Heart right ventricle (tissue), 16 donors: Measurements from ENCODE around the gene PDGFRA. TPM values are rescaled to one million over a fixed set of nuclear protein-coding genes. Genes with fewer than 3 reads are reported as not detected.

Experiments
- ATAC-seq, 8 donors: fragments of 200-7000 bp; cut with Tn5 transposase; one replicate each; pipeline ENCODE4 v1.9.1; 2020; ENCODE audit warnings: mild to moderate bottlenecking in 8 of 8, moderate library complexity in 8 of 8, moderate number of reproducible peaks in 1 of 8
- DNase-seq, 2 donors: peaks; one replicate each; pipeline ENCODE4 v3.0.0-alpha.2; 2020
- H3K27ac ChIP-seq, 10 donors: fragments of 200-600 bp; sonication (generic) in 2 of 10; one replicate each; pipeline versions ENCODE4 v1.5.0 to v1.8.0; 2020 to 2022; ENCODE audit warnings: mild to moderate bottlenecking in 3 of 10
- H3K27me3 ChIP-seq, 7 donors: fragments of 200-600 bp; one replicate each; pipeline ENCODE4 v1.8.0; 2021 to 2022; ENCODE audit warnings: mild to moderate bottlenecking in 2 of 7
- H3K36me3 ChIP-seq, 9 donors: fragments of 200-600 bp; sonication (generic) in 1 of 9; one replicate each; pipeline versions ENCODE4 v1.5.0 to v1.8.0; 2020 to 2022; ENCODE audit warnings: mild to moderate bottlenecking in 2 of 9
- H3K4me1 ChIP-seq, 9 donors: fragments of 200-600 bp; sonication (generic) in 1 of 9; one replicate each; pipeline versions ENCODE4 v1.5.0 to v1.8.0; 2020 to 2022; ENCODE audit warnings: mild to moderate bottlenecking in 4 of 9
- H3K4me3 ChIP-seq, 10 donors: fragments of 200-600 bp; sonication (generic) in 2 of 10; one replicate each; pipeline versions ENCODE4 v1.5.0 to v1.8.0; 2020 to 2022; ENCODE audit warnings: mild to moderate bottlenecking in 7 of 10, moderate library complexity in 2 of 10
- H3K9me3 ChIP-seq, 11 donors: fragments of 200-600 bp in 10 of 11; sonication (generic) in 2 of 11; one replicate each; pipeline versions ENCODE4 v1.5.0 to v1.8.0; 2013 to 2022; ENCODE audit warnings: mild to moderate bottlenecking in 2 of 11, control low read depth in 1 of 11, moderate library complexity in 1 of 11
- CTCF ChIP-seq, 9 donors: fragments of 200-600 bp; sonication (generic) in 2 of 9; IDR thresholded peaks; one replicate each; pipeline versions ENCODE4 v1.5.0 to v1.8.0; 2021 to 2022; ENCODE audit warnings: antibody characterized with exemption in 9 of 9, mild to moderate bottlenecking in 5 of 9, moderate library complexity in 1 of 9
- WGBS, 2 donors: extraction: QIAGEN DNeasy Blood & Tissue Kit; methylation state at CpG; one replicate each; pipeline ENCODE4 v1.1.7; 2013; ENCODE audit warnings: inconsistent platforms in 1 of 2; 5-methylcytosine and 5-hydroxymethylcytosine counted together
- intact Hi-C, 10 donors: fragments of 100-400 bp; cut with DNase I; formaldehyde crosslinking; loops; one replicate each; pipeline versions ENCODE4 v1.11.1 to v1.14.2; 2022
- long read RNA-seq, 3 donors: library from polyadenylated mRNA; unstranded; transcript quantifications; one replicate each; pipeline ENCODE4 v2.0.0, GENCODE V29; 2020 to 2021
- polyA plus RNA-seq, 2 donors: library from polyadenylated mRNA; stranded (reverse); fragments of 200-250 nt; gene quantifications; one replicate each; pipeline ENCODE4 v1.2.3, GENCODE V29; 2013
- total RNA-seq, 10 donors: library from RNA; stranded (reverse); fragmentation: NEBNext Ultra II Directional in 3 of 10; extraction: Animal tissue kit (Norgen Biotek cat#: 25700) in 3 of 10; gene quantifications; one replicate each; pipeline versions ENCODE4 v1.2.1 to v1.2.4, GENCODE V29; 2021 to 2023
- donor health status: Arrhythmogenic right ventricular cardiomyopathy.
- donor health status: ischemic (EF 13 %, LVEDD 7.1; RV severe dilation, severe dysfunction).
- donor health status: healthy with polysubstance abuse.
- donor health status: DM: no; HTN: yes; CAD: no.
- donor health status: DM: no; HTN: no; CAD: no.
- donor health status: ischemic (EF 25% LVEDD 6.9; RV normal size, moderate dysfunction).
- donor health status: ischemic (EF 25% LVEDD 5.7; RV mildly dilated, moderate dysfunction).
- donor health status: healthy.
- donor health status: DM: yes; HTN: yes; CAD: no.
- donor health status: Ischemic cardiomyopathy.
- donor health status: ischemic (EF 35%, LVEDD 5.7; RV mildly dilated, moderate dysfunction).
- donor health status: nonischemic (EF 11% LVEDD 7.7; RV severe dilation, severe dysfunction).
- donor health status: DM: yes; HTN: yes; CAD: no.
- donor health status: PGD.
- donor health status: ischemic (EF 29% LVEDD 5.4; RV normal size, mild dysfunction).
- donor health status: nonischemic (EF 23%, LVEDD 6.1; RV moderate dilation, normal function).

The PDGFRA gene
- total RNA-seq (10 to 100 TPM in 8 of 10 donors, 1 to 10 TPM in 2; 6.5 to 57.5 (median 14.7) TPM), polyA plus RNA-seq (10 to 100 TPM in 1 of 2 donors, 1 to 10 TPM in 1; 8.6 to 11.9 TPM)
- long read RNA-seq, donor 1, full-length matches to known transcripts = 3 of 10 reads
- long read RNA-seq, donor 1, partial matches to known transcripts = 4 of 10 reads
- long read RNA-seq, donor 1, other reads (novel, unspliced or antisense) = 3 of 10 reads
- long read RNA-seq, donor 2, full-length matches to known transcripts = 6 of 26 reads
- long read RNA-seq, donor 2, partial matches to known transcripts = 10 of 26 reads
- long read RNA-seq, donor 2, other reads (novel, unspliced or antisense) = 10 of 26 reads
- long read RNA-seq, donor 3, partial matches to known transcripts = 17 of 23 reads
- long read RNA-seq, donor 3, other reads (novel, unspliced or antisense) = 6 of 23 reads

- peak; percentile 58 to 66 for DNase-seq
- peak within 1 kb of the TSS; percentile 9 to 85 (median 78) for H3K27ac ChIP-seq
- no peaks in the 10 kb centered on the region for H3K9me3 ChIP-seq
- peaks cover 0 to 4% (median 0%) of the 10 kb centered on the region in 9 donors for H3K36me3 ChIP-seq
- 20 to 21% methylated on average over 15 of the region's 15 CpGs for WGBS, 2 donors
- H3K4me1 ChIP-seq = peaks cover 5 to 83% (median 72%) of the 10 kb centered on the region in 9 donors
- ATAC-seq = peak in 7 of 8 donors; percentile 21 to 48 (median 30)
- no peak for TF ChIP-seq CTCF (IDR thresholded peaks at IDR 0.05)
- H3K4me3 ChIP-seq = peak within 1 kb of the TSS; percentile 26 to 65 (median 61)
- intact Hi-C loops = loop anchor here in 8 of 10 donors (5.0 to 10.0 kb wide), 10 partner anchors 322 to 1217 kb away; partner anchors contain the start of gene FIP1L1 (in 1 of the 8)
- H3K27me3 ChIP-seq = peaks cover 20 to 98% (median 88%) of the 10 kb centered on the region in 7 donors
These were observed at the start of gene PDGFRA for GRCh38 chr4:54228961-54229501. TSS of gene PDGFRA (plus strand) at chr4:54229293. CDS start at chr4:54258769, 29,476 bp downstream.

- intact Hi-C loops = loop anchor here in 1 of 10 donors (10.0 kb wide), 1 partner anchor 50 kb away; no protein-coding TSS in a partner anchor
- Histone ChIP-seq H3K36me3 (no peaks in the 10 kb centered on the region), H3K9me3 (no peaks in the 10 kb centered on the region), H3K27me3 (no peaks in the 10 kb centered on the region), H3K4me3 (no peak overlapping the region), H3K4me1 (peaks cover 0 to 8% (median 0%) of the 10 kb centered on the region in 9 donors), H3K27ac (no peak overlapping the region)
- DNase-seq (no peak), ATAC-seq (no peak)
- WGBS, 2 donors = 55 to 68% methylated on average over 3 of the region's 3 CpGs
- TF ChIP-seq CTCF (IDR thresholded peaks at IDR 0.05) = no peak
These were observed 44.5 kb upstream of the PDGFRA start for GRCh38 chr4:54184581-54184980.

- peaks cover 0 to 8% (median 0%) of the 10 kb centered on the region in 9 donors for H3K4me1 ChIP-seq
- no peaks in the 10 kb centered on the region for H3K36me3 ChIP-seq
- ATAC-seq (no peak), DNase-seq (no peak)
- intact Hi-C loops = loop anchor here in 1 of 10 donors (10.0 kb wide), 1 partner anchor 50 kb away; no protein-coding TSS in a partner anchor
- no peaks in the 10 kb centered on the region for H3K27me3 ChIP-seq
- no peak for TF ChIP-seq CTCF (IDR thresholded peaks at IDR 0.05)
- H3K9me3 ChIP-seq = no peaks in the 10 kb centered on the region
- WGBS, 2 donors = 71 to 74% methylated on average over 5 of the region's 5 CpGs
- H3K4me3 ChIP-seq = no peak overlapping the region
- no peak overlapping the region for H3K27ac ChIP-seq
These were observed 43.9 kb upstream of the PDGFRA start for GRCh38 chr4:54185044-54185780.

- DNase-seq (no peak), ATAC-seq (no peak)
- Histone ChIP-seq H3K36me3 (no peaks in the 10 kb centered on the region), H3K27me3 (no peaks in the 10 kb centered on the region), H3K27ac (no peak overlapping the region), H3K9me3 (no peaks in the 10 kb centered on the region), H3K4me1 (peaks cover 0 to 8% (median 0%) of the 10 kb centered on the region in 9 donors), H3K4me3 (no peak overlapping the region)
- intact Hi-C loops = loop anchor here in 1 of 10 donors (10.0 kb wide), 1 partner anchor 51 kb away; no protein-coding TSS in a partner anchor
- WGBS, 2 donors = 22 to 27% methylated on average over 1 of the region's 1 CpG
- TF ChIP-seq CTCF (IDR thresholded peaks at IDR 0.05) = no peak
These were observed 43.2 kb upstream of the PDGFRA start for GRCh38 chr4:54185866-54186265.
